SU-DHL-6 (cell line): Measurements from ENCODE around the gene QKI.
"Not testable (repeated sequence)": the region's sequence is repeated elsewhere in the genome, so short reads cannot be mapped to it uniquely, and the experiment has no call there.

Source experiments
- H2AFZ ChIP-seq: fragments of 200-600 bp; sonication (generic); 2 replicates; pipeline ENCODE4 v1.6.1; 2014; ENCODE audit warnings: low read depth, mild to moderate bottlenecking, moderate library complexity, mixed read lengths, antibody characterized with exemption, low read length; ENCODE audit not compliant: severe bottlenecking
- H3F3A ChIP-seq: fragments of 200-600 bp; shearing (Covaris generic); 2 replicates; pipeline ENCODE4 v1.6.0; 2016; ENCODE audit warnings: antibody characterized with exemption, mild to moderate bottlenecking; ENCODE audit not compliant: insufficient read depth
- H3K27ac ChIP-seq: fragments of 200-600 bp; sonication (generic); 2 replicates; pipeline ENCODE4 v1.5.1; 2016; ENCODE audit warnings: low read depth, mild to moderate bottlenecking, low read length, moderate library complexity, mixed read lengths
- H3K27me3 ChIP-seq: fragments of 200-600 bp; sonication (generic), shearing (Covaris generic); 2 replicates; pipeline ENCODE4 v1.6.0; 2014; ENCODE audit warnings: mild to moderate bottlenecking, low read length
- H3K36me3 ChIP-seq: fragments of 200-600 bp; sonication (generic); 2 replicates; pipeline ENCODE4 v1.6.1; 2014; ENCODE audit warnings: mild to moderate bottlenecking, low read length, mixed read lengths
- H3K4me2 ChIP-seq: fragments of 300-600, 200-600 bp; shearing (Covaris generic), sonication (generic); 2 replicates; pipeline ENCODE4 v1.6.0; 2014; ENCODE audit warnings: low read length, low read depth, mild to moderate bottlenecking; ENCODE audit not compliant: poor library complexity, severe bottlenecking
- H3K4me3 ChIP-seq: fragments of 200-600 bp; sonication (generic); 2 replicates; pipeline ENCODE4 v1.5.1; 2014; ENCODE audit warnings: antibody characterized with exemption, low read length, mild to moderate bottlenecking, mixed read lengths; ENCODE audit not compliant: insufficient read depth, poor library complexity, severe bottlenecking
- H3K79me2 ChIP-seq: fragments of 200-600 bp; sonication (generic); 2 replicates; pipeline ENCODE4 v1.6.1; 2014; ENCODE audit warnings: mild to moderate bottlenecking, low read length, moderate library complexity; ENCODE audit not compliant: insufficient read depth
- H3K9ac ChIP-seq: fragments of 200-600 bp; sonication (generic); 2 replicates; pipeline ENCODE4 v1.7.0; 2014; ENCODE audit warnings: mild to moderate bottlenecking, low read length
- H3K9me2 ChIP-seq: fragments of 200-600 bp; sonication (generic); replicated peaks from 2 replicates; pipeline ENCODE4 v1.6.1; 2014; ENCODE audit warnings: low read length; ENCODE audit not compliant: insufficient read depth
- H3K9me3 ChIP-seq: fragments of 200-600 bp; sonication (generic); 2 replicates; pipeline ENCODE4 v1.6.1; 2014; ENCODE audit warnings: low read length, mixed read lengths; ENCODE audit not compliant: insufficient read depth
- H4K20me1 ChIP-seq: fragments of 200-600 bp; sonication (generic); 2 replicates; pipeline ENCODE4 v1.6.1; 2014; ENCODE audit warnings: low read depth, mild to moderate bottlenecking, antibody characterized with exemption, low read length, moderate library complexity, mixed read lengths
- EZH2phosphoT487 ChIP-seq: fragments of 200-600 bp; sonication (generic), shearing (Covaris generic); conservative IDR thresholded peaks from 2 replicates; pipeline ENCODE4 v1.6.1; 2018; ENCODE audit warnings: mild to moderate bottlenecking, antibody characterized with exemption, low read length, moderate library complexity, mixed read lengths
- TF ChIP-seq, protein P1 (sequence below): fragments of 200-600 bp; sonication (generic); IDR thresholded peaks from one replicate; pipeline ENCODE4 v1.5.1; 2017; ENCODE audit warnings: antibody characterized with exemption, mild to moderate bottlenecking, low read length, moderate library complexity; ENCODE audit not compliant: insufficient read depth, poor library complexity, severe bottlenecking

QKI gene

DNA sequence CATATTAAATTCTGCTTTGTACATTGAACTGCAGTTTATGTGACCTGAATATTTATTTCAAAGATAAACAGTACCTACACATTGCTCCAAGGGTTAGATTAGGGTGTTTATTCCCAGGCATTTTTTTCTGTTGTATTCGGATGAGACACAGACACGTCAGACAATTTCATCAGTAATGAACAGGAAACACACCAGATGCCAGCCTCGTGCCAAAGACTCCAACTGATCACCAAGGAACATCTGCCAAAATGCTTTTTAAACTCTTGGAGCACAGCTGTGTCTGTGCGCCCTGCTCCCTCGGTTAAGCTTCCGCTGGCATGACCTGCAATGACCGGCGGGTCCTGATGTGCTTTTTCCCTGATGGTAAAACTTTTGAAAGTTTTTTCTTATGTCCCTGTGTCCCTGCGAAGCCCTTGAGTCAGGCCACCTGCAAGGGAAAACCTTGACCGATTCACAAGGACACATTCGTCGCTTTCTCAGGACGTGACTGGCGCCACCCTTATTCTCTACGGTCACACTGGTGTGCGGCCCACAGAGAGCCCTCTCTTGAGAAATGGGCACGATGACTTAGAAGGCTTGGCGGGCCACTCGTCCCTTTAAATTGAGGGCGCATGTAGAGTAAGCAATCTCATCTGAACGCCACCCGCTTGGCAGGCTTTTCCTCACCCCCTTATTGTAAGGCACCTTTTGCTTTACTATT lies 173.9 kb downstream of the QKI start:
- H3K9me3 ChIP-seq, result peaks cover 4% of the 10 kb centered on the region; the same call in 1 of the 2 replicates
- H3K79me2 ChIP-seq, result no peaks in the 10 kb centered on the region
- no peak for TF ChIP-seq EZH2phosphoT487
- TF ChIP-seq, protein P1, sequence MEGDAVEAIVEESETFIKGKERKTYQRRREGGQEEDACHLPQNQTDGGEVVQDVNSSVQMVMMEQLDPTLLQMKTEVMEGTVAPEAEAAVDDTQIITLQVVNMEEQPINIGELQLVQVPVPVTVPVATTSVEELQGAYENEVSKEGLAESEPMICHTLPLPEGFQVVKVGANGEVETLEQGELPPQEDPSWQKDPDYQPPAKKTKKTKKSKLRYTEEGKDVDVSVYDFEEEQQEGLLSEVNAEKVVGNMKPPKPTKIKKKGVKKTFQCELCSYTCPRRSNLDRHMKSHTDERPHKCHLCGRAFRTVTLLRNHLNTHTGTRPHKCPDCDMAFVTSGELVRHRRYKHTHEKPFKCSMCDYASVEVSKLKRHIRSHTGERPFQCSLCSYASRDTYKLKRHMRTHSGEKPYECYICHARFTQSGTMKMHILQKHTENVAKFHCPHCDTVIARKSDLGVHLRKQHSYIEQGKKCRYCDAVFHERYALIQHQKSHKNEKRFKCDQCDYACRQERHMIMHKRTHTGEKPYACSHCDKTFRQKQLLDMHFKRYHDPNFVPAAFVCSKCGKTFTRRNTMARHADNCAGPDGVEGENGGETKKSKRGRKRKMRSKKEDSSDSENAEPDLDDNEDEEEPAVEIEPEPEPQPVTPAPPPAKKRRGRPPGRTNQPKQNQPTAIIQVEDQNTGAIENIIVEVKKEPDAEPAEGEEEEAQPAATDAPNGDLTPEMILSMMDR, result no peak
- no peaks in the 10 kb centered on the region for H3F3A ChIP-seq
- no peaks in the 10 kb centered on the region for H3K9me2 ChIP-seq
- H3K4me3 ChIP-seq, result no peak overlapping the region
- no peak overlapping the region for H2AFZ ChIP-seq
- no peaks in the 10 kb centered on the region for H3K27me3 ChIP-seq
- no peaks in the 10 kb centered on the region for H3K36me3 ChIP-seq
- H3K27ac ChIP-seq, result no peak overlapping the region
- H4K20me1 ChIP-seq, result no peaks in the 10 kb centered on the region
- no peak overlapping the region for H3K9ac ChIP-seq
- no peak overlapping the region for H3K4me2 ChIP-seq

DNA sequence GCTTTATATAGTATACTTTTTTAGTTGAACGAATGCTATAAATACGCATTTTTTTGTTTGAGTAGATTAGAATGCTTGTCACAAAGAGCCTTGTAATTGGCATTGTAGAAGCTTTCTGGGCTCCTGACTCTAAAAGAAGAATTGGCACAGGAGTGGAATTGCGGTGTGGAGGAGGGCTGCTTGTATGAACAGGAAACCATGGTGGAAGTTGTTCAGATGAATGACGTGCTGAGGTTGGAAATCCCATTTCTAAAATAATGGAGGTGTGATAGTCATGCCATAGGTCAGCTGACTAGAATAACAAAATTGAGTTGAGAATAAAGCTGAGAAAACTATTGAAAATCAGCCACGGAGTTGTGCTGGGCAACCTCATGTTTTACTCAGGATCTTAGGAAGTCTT lies 174.9 kb downstream of the QKI start:
- Histone ChIP-seq H3K9ac (no peak overlapping the region), H3K79me2 (no peaks in the 10 kb centered on the region), H3K27ac (no peak overlapping the region), H3K36me3 (no peaks in the 10 kb centered on the region), H3K27me3 (no peaks in the 10 kb centered on the region), H3K4me3 (no peak overlapping the region), H4K20me1 (no peaks in the 10 kb centered on the region), H2AFZ (no peak overlapping the region), H3K9me2 (no peaks in the 10 kb centered on the region), H3F3A (no peaks in the 10 kb centered on the region), H3K4me2 (no peak overlapping the region), H3K9me3 (peaks cover 4% of the 10 kb centered on the region; the same call in 1 of the 2 replicates)
- TF ChIP-seq EZH2phosphoT487, result no peak
- TF ChIP-seq, protein P1, result no peak

DNA sequence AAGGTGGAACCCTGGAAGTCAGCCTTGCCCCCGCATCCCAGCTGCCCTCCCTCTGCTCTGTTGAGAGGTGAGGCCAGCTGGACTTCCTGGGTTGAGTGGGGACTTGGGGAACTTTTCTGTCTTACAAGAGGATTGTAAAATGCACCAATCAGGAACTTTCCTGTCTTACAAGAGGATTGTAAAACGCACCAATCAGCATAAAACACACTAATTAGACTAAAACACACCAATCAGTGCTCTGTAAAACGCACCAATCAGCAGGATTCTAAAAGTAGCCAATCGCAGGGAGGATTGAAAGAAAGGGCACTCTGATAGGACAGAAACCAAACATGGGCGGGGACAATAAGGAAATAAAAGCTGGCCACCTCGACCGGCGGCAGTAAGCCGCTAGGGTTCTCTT lies 175.6 kb downstream of the QKI start:
- not testable (repeated sequence) for H3K36me3 ChIP-seq, H3F3A ChIP-seq, H3K4me3 ChIP-seq, H4K20me1 ChIP-seq, H3K27me3 ChIP-seq, H3K9ac ChIP-seq, H3K4me2 ChIP-seq, H3K9me2 ChIP-seq, H3K9me3 ChIP-seq, H3K79me2 ChIP-seq, H2AFZ ChIP-seq, H3K27ac ChIP-seq

DNA sequence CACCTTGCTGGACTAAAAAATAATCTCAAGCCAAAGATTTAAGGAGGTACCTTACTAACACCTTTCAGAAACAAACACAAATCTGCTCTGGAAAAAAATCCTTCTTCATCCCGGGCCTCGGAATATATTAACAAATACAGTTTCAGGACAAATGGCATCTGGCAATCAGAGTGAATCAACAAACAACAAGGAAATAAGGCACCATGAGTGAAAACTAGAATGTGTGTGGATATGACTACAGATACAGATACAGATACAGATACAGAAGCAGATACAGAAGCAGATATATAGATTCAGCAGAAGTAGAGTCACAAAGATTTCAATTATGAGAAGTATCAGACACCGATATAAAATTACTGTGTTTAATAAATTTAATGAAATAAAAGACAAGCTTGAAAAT lies 178.4 kb downstream of the QKI start:
- no peaks in the 10 kb centered on the region for H3K27me3 ChIP-seq
- no peaks in the 10 kb centered on the region for H4K20me1 ChIP-seq
- TF ChIP-seq, protein P1, result no peak
- TF ChIP-seq EZH2phosphoT487, result no peak
- no peak overlapping the region for H3K27ac ChIP-seq
- no peak overlapping the region for H3K4me2 ChIP-seq
- no peak overlapping the region for H2AFZ ChIP-seq
- no peaks in the 10 kb centered on the region for H3F3A ChIP-seq
- no peak overlapping the region for H3K9ac ChIP-seq
- H3K9me3 ChIP-seq, result peaks cover 4% of the 10 kb centered on the region; the same call in 1 of the 2 replicates
- no peaks in the 10 kb centered on the region for H3K36me3 ChIP-seq
- no peak overlapping the region for H3K4me3 ChIP-seq
- no peaks in the 10 kb centered on the region for H3K79me2 ChIP-seq
- no peaks in the 10 kb centered on the region for H3K9me2 ChIP-seq
